Measurements from ENCODE around the gene DYNLT2. TPM values are rescaled to one million over a fixed set of nuclear protein-coding genes. Genes with fewer than 3 reads are reported as not detected.

DYNLT2 gene
- total and polyA plus RNA-seq, 2 of the 13 experiments (the other 11 are each of a cell fraction or from before 2014, with no cell fraction given): 2.1 to 4.3 TPM

DNA sequence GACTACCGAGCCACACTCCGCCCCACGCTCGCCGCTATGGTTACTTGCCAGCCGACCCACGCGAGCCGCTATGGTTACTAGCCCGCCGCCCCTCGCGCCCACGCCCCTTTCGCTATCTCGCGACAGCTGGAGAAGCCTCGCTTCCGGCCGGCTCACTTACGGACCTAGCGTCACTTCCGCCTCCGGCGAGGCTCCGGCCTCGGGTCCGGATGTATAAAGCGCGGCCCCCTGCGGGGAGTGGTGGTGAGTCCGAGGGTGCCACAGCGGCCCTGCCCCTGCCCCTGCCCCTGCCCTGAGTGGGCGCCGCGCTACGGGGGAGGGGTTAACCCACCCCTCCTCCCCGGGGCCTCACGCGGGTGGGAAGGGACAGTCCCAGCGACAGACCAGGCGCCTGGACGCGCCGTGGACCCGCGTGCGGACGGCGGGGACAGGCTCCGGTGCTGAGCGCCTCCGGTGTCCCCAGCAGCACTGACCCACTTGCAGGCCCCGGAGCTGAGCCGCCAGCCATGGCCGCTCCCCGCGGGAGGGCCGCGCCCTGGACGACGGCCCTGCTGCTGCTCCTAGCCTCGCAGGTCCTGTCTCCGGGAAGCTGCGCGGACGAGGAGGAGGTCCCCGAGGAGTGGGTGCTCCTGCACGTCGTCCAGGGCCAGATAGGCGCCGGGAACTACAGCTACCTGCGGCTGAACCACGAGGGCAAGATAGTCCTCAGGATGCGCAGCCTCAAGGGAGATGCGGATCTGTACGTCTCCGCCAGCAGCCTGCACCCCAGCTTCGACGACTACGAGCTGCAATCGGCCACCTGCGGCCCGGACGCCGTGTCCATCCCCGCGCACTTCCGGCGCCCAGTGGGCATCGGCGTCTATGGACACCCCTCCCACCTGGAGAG lies 49.2 kb downstream of the DYNLT2 start, which contains the start of the genes C6orf120 and WDR27 (continued):
- TF ChIP-seq, protein P1, sequence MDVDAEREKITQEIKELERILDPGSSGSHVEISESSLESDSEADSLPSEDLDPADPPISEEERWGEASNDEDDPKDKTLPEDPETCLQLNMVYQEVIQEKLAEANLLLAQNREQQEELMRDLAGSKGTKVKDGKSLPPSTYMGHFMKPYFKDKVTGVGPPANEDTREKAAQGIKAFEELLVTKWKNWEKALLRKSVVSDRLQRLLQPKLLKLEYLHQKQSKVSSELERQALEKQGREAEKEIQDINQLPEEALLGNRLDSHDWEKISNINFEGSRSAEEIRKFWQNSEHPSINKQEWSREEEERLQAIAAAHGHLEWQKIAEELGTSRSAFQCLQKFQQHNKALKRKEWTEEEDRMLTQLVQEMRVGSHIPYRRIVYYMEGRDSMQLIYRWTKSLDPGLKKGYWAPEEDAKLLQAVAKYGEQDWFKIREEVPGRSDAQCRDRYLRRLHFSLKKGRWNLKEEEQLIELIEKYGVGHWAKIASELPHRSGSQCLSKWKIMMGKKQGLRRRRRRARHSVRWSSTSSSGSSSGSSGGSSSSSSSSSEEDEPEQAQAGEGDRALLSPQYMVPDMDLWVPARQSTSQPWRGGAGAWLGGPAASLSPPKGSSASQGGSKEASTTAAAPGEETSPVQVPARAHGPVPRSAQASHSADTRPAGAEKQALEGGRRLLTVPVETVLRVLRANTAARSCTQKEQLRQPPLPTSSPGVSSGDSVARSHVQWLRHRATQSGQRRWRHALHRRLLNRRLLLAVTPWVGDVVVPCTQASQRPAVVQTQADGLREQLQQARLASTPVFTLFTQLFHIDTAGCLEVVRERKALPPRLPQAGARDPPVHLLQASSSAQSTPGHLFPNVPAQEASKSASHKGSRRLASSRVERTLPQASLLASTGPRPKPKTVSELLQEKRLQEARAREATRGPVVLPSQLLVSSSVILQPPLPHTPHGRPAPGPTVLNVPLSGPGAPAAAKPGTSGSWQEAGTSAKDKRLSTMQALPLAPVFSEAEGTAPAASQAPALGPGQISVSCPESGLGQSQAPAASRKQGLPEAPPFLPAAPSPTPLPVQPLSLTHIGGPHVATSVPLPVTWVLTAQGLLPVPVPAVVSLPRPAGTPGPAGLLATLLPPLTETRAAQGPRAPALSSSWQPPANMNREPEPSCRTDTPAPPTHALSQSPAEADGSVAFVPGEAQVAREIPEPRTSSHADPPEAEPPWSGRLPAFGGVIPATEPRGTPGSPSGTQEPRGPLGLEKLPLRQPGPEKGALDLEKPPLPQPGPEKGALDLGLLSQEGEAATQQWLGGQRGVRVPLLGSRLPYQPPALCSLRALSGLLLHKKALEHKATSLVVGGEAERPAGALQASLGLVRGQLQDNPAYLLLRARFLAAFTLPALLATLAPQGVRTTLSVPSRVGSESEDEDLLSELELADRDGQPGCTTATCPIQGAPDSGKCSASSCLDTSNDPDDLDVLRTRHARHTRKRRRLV (CRISPR knock-in tag; IDR thresholded peaks at IDR 0.05): 0 out of 2 replicates have a peak, but pooled peaks have one; percentile 5
- peak; percentile 79 for TF ChIP-seq ZNF317 (CRISPR knock-in tag; IDR thresholded peaks at IDR 0.05)
- TF ChIP-seq SALL1 (CRISPR knock-in tag; IDR thresholded peaks at IDR 0.05): peak; percentile 80; the same call in 1 of the 2 replicates
- TF ChIP-seq HOXA5 (CRISPR knock-in tag; IDR thresholded peaks at IDR 0.05): peak; percentile 72; the same call in 1 of the 2 replicates
- TF ChIP-seq, protein P2, sequence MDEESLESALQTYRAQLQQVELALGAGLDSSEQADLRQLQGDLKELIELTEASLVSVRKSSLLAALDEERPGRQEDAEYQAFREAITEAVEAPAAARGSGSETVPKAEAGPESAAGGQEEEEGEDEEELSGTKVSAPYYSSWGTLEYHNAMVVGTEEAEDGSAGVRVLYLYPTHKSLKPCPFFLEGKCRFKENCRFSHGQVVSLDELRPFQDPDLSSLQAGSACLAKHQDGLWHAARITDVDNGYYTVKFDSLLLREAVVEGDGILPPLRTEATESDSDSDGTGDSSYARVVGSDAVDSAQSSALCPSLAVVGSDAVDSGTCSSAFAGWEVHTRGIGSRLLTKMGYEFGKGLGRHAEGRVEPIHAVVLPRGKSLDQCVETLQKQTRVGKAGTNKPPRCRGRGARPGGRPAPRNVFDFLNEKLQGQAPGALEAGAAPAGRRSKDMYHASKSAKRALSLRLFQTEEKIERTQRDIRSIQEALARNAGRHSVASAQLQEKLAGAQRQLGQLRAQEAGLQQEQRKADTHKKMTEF (CRISPR knock-in tag; IDR thresholded peaks at IDR 0.05): peak; percentile 97
- 0 out of 2 replicates have a peak, but pooled peaks have one; percentile 71 for TF ChIP-seq ZNF878 (CRISPR knock-in tag; IDR thresholded peaks at IDR 0.05)
- peak; percentile 94; the same call in 1 of the 2 replicates for TF ChIP-seq ZNF709 (CRISPR knock-in tag; IDR thresholded peaks at IDR 0.05)
- no peak for TF ChIP-seq PHB2 (IDR thresholded peaks at IDR 0.05; ENCODE audit: partially characterized antibody)
- TF ChIP-seq, protein P3, sequence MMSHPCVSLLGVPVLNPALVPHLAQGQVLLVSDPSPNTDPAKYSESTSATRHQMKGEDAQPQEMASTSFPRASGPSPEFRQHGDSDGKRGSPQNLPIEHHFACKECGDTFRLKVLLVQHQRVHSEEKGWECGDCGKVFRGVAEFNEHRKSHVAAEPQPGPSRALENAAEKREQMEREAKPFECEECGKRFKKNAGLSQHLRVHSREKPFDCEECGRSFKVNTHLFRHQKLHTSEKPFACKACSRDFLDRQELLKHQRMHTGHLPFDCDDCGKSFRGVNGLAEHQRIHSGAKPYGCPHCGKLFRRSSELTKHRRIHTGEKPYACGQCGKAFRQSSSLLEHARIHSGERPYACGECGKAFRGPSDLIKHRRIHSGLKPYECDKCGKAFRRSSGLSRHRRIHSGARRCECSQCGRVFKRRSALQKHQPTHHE (CRISPR knock-in tag; IDR thresholded peaks at IDR 0.05; ENCODE audit: borderline replicate concordance): 0 out of 2 replicates have a peak, but pooled peaks have one; percentile 94
- TF ChIP-seq, protein P4, sequence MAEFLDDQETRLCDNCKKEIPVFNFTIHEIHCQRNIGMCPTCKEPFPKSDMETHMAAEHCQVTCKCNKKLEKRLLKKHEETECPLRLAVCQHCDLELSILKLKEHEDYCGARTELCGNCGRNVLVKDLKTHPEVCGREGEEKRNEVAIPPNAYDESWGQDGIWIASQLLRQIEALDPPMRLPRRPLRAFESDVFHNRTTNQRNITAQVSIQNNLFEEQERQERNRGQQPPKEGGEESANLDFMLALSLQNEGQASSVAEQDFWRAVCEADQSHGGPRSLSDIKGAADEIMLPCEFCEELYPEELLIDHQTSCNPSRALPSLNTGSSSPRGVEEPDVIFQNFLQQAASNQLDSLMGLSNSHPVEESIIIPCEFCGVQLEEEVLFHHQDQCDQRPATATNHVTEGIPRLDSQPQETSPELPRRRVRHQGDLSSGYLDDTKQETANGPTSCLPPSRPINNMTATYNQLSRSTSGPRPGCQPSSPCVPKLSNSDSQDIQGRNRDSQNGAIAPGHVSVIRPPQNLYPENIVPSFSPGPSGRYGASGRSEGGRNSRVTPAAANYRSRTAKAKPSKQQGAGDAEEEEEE (CRISPR knock-in tag; IDR thresholded peaks at IDR 0.05; ENCODE audit: borderline replicate concordance): peak; percentile 72; the same call in 1 of the 2 replicates
- TF ChIP-seq SP1 (IDR thresholded peaks at IDR 0.05): peak; percentile 85; the same call in 1 of the 2 replicates
- TF ChIP-seq SP1 (CRISPR knock-in tag; IDR thresholded peaks at IDR 0.05): peak; percentile 82
- TF ChIP-seq ZNF777 (CRISPR knock-in tag; IDR thresholded peaks at IDR 0.05): peak; percentile 99
- peak; percentile 83 for TF ChIP-seq KAT7 (CRISPR knock-in tag; IDR thresholded peaks at IDR 0.05; ENCODE audit: borderline replicate concordance)
- TF ChIP-seq, protein P5, sequence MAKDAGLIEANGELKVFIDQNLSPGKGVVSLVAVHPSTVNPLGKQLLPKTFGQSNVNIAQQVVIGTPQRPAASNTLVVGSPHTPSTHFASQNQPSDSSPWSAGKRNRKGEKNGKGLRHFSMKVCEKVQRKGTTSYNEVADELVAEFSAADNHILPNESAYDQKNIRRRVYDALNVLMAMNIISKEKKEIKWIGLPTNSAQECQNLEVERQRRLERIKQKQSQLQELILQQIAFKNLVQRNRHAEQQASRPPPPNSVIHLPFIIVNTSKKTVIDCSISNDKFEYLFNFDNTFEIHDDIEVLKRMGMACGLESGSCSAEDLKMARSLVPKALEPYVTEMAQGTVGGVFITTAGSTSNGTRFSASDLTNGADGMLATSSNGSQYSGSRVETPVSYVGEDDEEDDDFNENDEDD (CRISPR knock-in tag; IDR thresholded peaks at IDR 0.05; ENCODE audit: borderline replicate concordance): peak; percentile 88
- TF ChIP-seq HIVEP1 (CRISPR knock-in tag; IDR thresholded peaks at IDR 0.05): no peak; the same call in none of the 2 replicates
- no peak for TF ChIP-seq NR3C1 (CRISPR knock-in tag; IDR thresholded peaks at IDR 0.05)

Data from HepG2 (cell line).